ENCODE data around the gene WFDC1.

GRCh38 chr16:84314373-84314772 is 19.7 kb downstream of the WFDC1 start:
- TF ChIP-seq CTCF (conservative IDR thresholded peaks at IDR 0.05; ENCODE audit: low read length), result no peak
- no peak for TF ChIP-seq EZH2phosphoT487 (IDR thresholded peaks at IDR 0.05; ENCODE audit: borderline replicate concordance, low read depth, low read length)

Measured in OCI-LY7 (cell line).